ENCODE data around the gene RPL18.

- TF ChIP-seq POLR2AphosphoS5 (IDR thresholded peaks at IDR 0.05; ENCODE audit: low read depth, low read length) (no peak), POLR2A (IDR thresholded peaks at IDR 0.05; ENCODE audit: low read depth, low read length) (no peak), TAF1 (IDR thresholded peaks at IDR 0.05; ENCODE audit: borderline replicate concordance, low read depth, low read length) (no peak)
Observed at GRCh38 chr19:48603001-48603400, 16.0 kb downstream of the RPL18 start.
